Stimulated activated naive CD8-positive, alpha-beta T cell treated with anti-CD3 and anti-CD28 coated beads, Interleukin-15, amount 100 ng/mL, for 72 hours (primary cell): ENCODE measurements around the gene RAB43.
"Not testable (repeated sequence)": the region's sequence is repeated elsewhere in the genome, so short reads cannot be mapped to it uniquely, and the experiment has no call there.

Experiments used
- ATAC-seq: fragments of 150-1000 bp; cut with Tn5 transposase; 2 replicates; pipeline ENCODE4 v1.10.0; 2021; ENCODE audit warnings: mild to moderate bottlenecking, moderate library complexity
- DNase-seq, 2 donors: peaks; one replicate each; pipeline ENCODE4 v3.0.0; 2021 to 2022
- H3K27ac Mint-ChIP-seq, 2 donors: one replicate each; pipeline ENCODE4 v1.8.0; 2022; ENCODE audit warnings: mild to moderate bottlenecking in 2 of 2, mixed read lengths in 2 of 2, moderate library complexity in 2 of 2
- H3K27me3 Mint-ChIP-seq: one replicate; pipeline ENCODE4 v1.8.0; 2022; ENCODE audit warnings: mixed read lengths
- H3K4me1 Mint-ChIP-seq: one replicate; pipeline ENCODE4 v1.8.0; 2022; ENCODE audit warnings: mild to moderate bottlenecking, mixed read lengths
- H3K4me3 Mint-ChIP-seq, 2 donors: one replicate each; pipeline ENCODE4 v1.8.0; 2022; ENCODE audit warnings: mild to moderate bottlenecking in 2 of 2, mixed read lengths in 2 of 2, moderate library complexity in 1 of 2
- H3K9me3 Mint-ChIP-seq, 2 donors: one replicate each; pipeline ENCODE4 v1.8.0; 2022; ENCODE audit warnings: mixed read lengths in 2 of 2

The RAB43 gene

DNA sequence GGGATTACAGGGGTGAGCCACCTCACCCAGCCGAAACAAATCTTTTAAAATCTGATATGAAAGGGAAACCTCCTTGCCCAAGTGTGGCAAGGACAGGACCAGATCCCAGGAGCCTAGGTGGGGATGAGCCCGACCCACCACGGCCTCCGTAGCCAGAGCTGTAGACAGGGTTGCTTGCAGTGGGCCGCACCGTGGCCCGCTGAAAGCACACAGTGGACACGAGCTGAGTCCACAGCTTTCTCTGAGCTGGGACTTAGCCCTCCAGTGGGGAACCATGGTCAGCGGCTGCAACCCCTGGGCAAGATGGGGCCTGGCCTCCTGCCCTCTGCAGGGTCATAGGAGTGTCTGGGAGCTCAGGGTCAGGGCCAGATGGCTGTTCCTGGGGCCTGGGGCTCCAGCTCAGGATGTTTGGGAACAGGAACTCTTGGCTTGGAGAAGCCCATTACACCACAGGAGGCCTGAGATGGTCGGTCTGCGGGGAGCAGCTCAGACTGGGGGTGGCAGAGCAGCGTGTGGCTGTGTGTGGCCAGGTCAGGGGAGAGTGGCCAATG, 36.4 kb downstream of the RAB43 start:
- Mint-ChIP-seq H3K4me1 (peaks cover 19% of the 10 kb centered on the region), H3K9me3 (no peaks in the 10 kb centered on the region), H3K27ac (peak overlapping the region; percentile 5 to 95), H3K4me3 (no peak overlapping the region), H3K27me3 (no peaks in the 10 kb centered on the region)
- ATAC-seq: peak; percentile 3
- DNase-seq: no peak

DNA sequence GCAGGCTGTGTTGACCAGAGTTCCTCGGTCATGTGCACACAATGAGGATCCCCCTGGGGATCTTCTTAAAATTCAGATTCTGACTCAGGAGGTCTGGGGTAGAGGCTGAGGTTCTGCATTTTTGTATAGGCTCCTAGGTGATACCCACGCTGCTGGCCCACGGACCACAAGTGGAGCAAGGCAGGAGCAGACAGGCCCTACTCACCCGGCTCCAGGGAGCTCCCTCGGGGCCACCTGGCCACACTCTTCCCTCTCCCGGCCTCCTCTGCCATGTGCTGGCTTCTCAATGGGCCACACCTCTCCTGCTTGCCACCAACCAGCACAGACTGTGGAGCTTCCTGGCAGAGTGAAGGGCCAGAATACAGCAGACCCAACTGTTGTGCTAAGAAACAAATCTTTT, 37.1 kb downstream of the RAB43 start:
- Mint-ChIP-seq H3K4me1 (peaks cover 19% of the 10 kb centered on the region), H3K27ac (peak overlapping the region in 1 of 2 donors; percentile 68), H3K4me3 (no peak overlapping the region), H3K27me3 (no peaks in the 10 kb centered on the region), H3K9me3 (no peaks in the 10 kb centered on the region)
- DNase-seq: no peak
- peak; percentile 34 for ATAC-seq

DNA sequence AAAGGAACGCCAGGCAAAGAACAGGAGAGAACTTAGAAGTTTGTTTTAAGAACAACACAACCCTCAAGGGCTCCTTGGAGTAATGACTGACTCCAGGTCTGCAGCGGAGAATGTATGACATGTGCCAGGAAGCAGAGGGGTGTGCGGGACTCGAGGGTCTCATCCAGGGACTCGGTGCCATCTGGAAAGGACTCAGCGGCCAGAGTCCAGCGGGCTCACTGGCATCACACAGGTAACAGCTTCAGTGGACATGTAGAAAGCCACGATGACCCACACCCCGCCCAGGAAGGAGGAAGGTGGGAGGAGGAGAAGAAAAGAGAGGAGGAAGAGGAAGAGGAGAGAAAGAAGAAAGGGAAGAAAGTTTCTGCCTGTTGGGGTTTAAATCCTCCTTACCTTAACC, 39.6 kb downstream of the RAB43 start:
- no peak for ATAC-seq
- DNase-seq: no peak
- H3K27ac Mint-ChIP-seq: peak overlapping the region in 1 of 2 donors; percentile 90
- no peak overlapping the region for H3K4me3 Mint-ChIP-seq
- no peaks in the 10 kb centered on the region for H3K27me3 Mint-ChIP-seq
- peaks cover 19% of the 10 kb centered on the region for H3K4me1 Mint-ChIP-seq
- no peaks in the 10 kb centered on the region for H3K9me3 Mint-ChIP-seq

DNA sequence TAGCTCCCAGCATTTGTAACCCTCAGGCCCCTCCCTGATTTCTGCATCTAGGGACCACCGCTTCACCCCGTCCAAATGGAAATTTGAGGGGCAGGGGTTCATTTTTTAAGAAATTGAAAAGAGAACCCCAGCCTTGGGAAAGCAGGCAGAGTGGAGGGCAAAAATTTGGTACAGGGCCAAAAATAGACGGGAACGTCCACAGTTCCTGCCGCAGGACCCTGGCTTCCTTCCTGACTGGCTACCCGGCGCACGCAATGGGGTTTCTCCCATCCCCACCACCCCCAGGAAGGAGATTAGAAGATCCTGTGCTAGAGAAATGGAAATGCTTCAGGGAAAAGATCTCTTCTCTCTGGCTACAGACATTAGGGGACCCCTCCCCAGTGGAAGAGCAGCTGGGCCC, 40.1 kb downstream of the RAB43 start:
- ATAC-seq (no peak), DNase-seq (no peak)
- peaks cover 19% of the 10 kb centered on the region for H3K4me1 Mint-ChIP-seq
- H3K27me3 Mint-ChIP-seq: no peaks in the 10 kb centered on the region
- H3K4me3 Mint-ChIP-seq: no peak overlapping the region
- H3K27ac Mint-ChIP-seq: peak overlapping the region in 1 of 2 donors; percentile 51
- H3K9me3 Mint-ChIP-seq: no peaks in the 10 kb centered on the region

DNA sequence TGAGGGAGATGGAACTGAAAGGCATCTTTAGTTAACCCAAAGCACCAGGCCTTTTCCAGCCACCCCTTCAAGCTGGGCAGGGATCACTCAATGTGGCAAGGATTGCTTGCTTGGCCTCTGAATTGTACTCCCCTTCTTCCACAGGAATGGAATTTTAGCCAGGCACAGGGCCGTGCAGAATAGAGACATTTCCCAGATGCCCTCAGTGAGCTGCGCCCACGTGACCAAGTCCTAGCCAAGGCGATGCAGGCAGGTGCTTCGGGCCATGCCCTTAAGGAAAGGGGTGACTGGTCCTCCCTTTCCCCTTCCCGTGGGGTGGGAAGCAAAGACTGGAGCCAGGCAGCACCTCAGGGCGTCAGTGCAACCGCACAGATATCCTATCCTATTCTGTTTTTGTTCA, 43.1 kb downstream of the RAB43 start:
- ATAC-seq: no peak

DNA sequence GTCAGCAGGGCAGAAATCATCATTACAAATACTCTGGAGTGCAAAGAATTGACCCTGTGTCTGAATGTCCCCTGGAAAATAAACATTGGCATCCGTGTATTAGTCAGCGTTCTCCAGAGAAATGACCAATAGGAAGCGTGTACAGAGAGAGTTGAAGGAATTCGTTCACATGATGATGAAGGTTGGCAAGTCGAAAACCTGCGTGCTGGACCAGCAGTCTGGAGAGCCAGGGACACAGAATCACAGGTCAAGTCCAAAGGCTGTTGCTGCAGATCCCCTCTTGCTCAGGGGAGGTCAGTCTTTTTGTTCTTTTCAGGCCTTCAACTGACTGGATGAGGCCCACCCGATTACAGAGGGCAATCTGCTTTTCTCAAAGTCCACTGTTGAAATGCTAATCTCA, 44.4 kb downstream of the RAB43 start:
- DNase-seq (no peak), ATAC-seq (no peak)
- Mint-ChIP-seq H3K9me3 (no peaks in the 10 kb centered on the region), H3K27ac (no peak overlapping the region), H3K4me1 (peaks cover 8% of the 10 kb centered on the region), H3K27me3 (no peaks in the 10 kb centered on the region), H3K4me3 (no peak overlapping the region)

More for the DNA sequence above, 43.1 kb downstream of the RAB43 start:
- H3K4me1 Mint-ChIP-seq: peaks cover 11% of the 10 kb centered on the region
- DNase-seq: no peak
- no peak overlapping the region for H3K27ac Mint-ChIP-seq
- no peaks in the 10 kb centered on the region for H3K9me3 Mint-ChIP-seq
- H3K4me3 Mint-ChIP-seq: no peak overlapping the region
- H3K27me3 Mint-ChIP-seq: no peaks in the 10 kb centered on the region

DNA sequence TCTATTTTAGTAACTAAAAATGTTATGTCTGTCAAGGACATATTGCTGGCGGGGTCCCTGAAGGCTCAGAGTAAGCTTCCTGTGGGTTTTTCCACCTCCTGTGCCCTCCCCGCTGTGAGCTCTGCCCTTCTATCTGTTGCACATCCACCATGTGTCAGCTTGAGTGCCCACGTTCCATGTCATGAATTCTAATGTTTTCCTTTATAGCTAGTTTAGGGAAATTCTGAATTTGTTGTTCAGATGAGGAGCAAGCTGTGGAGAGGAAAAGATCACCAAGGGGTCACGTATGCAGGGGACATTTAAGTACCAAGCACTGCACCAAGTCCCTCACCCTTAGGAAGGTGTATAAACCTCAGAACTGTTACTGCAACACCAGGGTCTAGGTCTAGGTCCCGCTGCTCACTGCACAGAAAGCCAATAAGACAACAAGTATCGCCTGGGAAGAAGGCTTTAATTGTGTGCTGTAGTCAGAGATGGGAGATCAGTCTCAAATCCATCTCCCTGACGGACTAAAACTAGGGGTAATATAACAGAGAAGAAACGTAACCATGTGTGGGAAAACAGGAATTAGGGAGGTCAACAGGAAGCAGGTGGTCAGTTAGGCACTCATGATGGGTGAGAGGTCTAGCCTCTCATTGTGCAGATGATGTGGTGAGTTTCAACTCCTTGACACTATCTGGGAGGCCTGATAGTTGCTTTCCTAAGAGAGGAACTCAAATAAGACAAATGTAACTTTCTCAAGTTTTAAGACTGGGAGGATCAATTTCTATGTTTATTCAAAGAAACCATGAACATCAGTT, 51.3 kb downstream of the RAB43 start:
- Mint-ChIP-seq H3K9me3 (peaks cover 0 to 7% of the 10 kb centered on the region in 2 donors), H3K27ac (no peak overlapping the region), H3K27me3 (no peaks in the 10 kb centered on the region), H3K4me1 (peaks cover 9% of the 10 kb centered on the region), H3K4me3 (no peak overlapping the region)
- no peak for DNase-seq
- no peak for ATAC-seq

DNA sequence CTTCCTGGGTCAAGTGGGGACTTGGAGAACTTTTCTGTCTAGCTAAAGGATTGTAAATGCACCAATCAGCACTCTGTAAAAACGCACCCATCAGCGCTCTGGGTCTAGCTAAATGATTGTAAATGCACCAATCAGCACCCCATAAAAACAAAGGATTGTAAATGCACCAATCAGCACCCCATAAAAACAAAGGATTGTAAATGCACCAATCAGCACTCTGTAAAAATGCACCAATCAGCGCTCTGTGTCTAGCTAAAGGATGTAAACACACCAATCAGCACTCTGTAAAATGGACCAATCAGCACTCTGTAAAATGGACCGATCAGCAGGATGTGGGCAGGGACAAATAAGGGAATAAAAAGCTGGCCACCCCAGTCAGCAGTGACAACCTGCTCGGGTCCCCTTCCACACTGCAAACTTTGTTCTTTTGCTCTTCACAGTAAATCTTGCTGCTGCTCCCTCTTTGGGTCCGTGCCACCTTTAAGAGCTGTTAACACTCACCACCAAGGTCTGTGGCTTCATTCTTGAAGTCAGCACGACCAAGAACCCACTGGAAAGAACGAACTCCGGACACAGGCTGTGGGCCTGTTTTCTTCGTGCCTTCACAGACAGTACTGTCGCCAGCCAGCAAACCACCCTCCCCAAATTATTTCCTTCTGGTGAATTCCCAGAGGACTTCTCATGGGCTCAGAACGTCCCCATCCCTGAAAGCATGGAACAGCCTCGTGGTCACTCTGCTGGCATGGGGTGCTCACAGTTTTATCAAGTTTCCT, 52.1 kb downstream of the RAB43 start:
- not testable (repeated sequence) for H3K9me3 Mint-ChIP-seq, DNase-seq, H3K4me1 Mint-ChIP-seq, H3K4me3 Mint-ChIP-seq, H3K27ac Mint-ChIP-seq, H3K27me3 Mint-ChIP-seq
- peak; percentile 33 for ATAC-seq

DNA sequence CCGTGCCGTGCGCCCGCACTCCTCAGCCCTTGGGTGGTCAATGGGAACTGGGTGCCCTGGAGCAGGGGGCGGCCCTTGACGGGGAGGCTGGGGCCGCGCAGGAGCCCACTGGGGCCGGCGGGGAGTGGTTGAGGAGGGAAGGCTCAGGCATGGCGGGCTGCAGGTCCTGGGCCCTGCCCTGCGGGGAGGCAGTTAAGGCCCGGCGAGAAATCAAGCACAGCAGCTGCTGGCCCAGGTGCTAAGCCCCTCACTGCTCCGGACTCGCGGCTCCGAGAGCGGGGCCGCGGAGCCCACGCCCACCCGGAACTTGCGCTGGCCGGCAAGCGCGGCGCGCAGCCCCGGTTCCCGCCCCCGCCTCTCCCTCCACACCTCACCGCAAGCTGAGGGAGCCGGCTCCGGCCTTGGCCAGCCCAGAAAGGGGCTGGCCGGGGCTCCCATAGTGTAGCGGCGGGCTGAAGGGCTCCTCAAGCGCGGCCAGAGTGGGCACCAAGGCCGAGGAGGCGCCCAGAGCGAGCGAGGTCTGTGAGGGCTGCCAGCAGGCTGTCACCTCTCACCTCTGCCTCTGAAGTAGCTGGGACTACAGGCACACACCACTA, 53.2 kb downstream of the RAB43 start:
- Mint-ChIP-seq H3K4me3 (peak overlapping the region; percentile 68 to 76), H3K27me3 (no peaks in the 10 kb centered on the region), H3K4me1 (peaks cover 9% of the 10 kb centered on the region), H3K27ac (peak overlapping the region; percentile 51 to 94), H3K9me3 (peaks cover 0 to 7% of the 10 kb centered on the region in 2 donors)
- no peak for DNase-seq
- ATAC-seq: peak; percentile 71

DNA sequence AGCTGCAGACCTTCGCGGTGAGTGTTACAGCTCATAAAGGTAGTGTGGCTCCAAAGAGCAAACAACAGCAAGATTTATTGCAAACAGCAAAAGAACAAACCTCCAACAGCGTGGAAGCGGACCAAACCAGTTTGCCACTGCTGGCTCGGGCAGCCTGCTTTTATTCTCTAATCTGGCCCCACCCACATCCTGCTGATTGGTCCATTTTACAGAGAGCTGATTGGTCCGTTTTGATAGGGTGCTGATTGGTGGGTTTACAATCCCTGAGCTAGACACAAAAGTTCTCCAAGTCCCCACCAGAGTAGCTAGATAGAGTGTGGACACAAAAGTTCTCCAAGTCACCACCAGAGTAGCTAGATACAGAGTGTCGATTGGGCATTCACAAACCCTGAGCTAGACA, 53.9 kb downstream of the RAB43 start:
- ATAC-seq (peak; percentile 39), DNase-seq (peak; percentile 55 to 58)
- H3K4me3 Mint-ChIP-seq: peak overlapping the region; percentile 68 to 71
- peak overlapping the region; percentile 51 to 81 for H3K27ac Mint-ChIP-seq
- H3K9me3 Mint-ChIP-seq, H3K4me1 Mint-ChIP-seq, H3K27me3 Mint-ChIP-seq: not testable (repeated sequence)

DNA sequence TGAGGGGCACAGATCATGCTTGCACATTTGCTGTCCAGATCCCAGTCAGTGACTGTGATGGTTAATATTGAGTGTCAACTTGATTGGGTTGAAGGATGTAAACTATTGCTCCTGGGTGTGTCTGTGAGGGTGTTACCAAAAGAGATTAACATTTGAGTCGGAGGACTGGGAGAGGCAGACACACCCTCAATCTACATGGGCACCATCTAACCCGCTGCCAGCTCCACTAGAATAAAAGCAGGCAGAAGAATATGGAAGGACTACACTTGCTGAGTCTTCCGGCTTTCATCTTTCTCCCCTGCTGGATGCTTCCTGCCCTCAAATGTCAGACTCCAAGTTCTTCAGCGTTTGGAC, 55.9 kb downstream of the RAB43 start:
- H3K27ac Mint-ChIP-seq: no peak overlapping the region
- DNase-seq (no peak), ATAC-seq (no peak)
- H3K27me3 Mint-ChIP-seq: no peaks in the 10 kb centered on the region
- H3K4me3 Mint-ChIP-seq: no peak overlapping the region
- peaks cover 9% of the 10 kb centered on the region for H3K4me1 Mint-ChIP-seq
- peaks cover 0 to 7% of the 10 kb centered on the region in 2 donors for H3K9me3 Mint-ChIP-seq

DNA sequence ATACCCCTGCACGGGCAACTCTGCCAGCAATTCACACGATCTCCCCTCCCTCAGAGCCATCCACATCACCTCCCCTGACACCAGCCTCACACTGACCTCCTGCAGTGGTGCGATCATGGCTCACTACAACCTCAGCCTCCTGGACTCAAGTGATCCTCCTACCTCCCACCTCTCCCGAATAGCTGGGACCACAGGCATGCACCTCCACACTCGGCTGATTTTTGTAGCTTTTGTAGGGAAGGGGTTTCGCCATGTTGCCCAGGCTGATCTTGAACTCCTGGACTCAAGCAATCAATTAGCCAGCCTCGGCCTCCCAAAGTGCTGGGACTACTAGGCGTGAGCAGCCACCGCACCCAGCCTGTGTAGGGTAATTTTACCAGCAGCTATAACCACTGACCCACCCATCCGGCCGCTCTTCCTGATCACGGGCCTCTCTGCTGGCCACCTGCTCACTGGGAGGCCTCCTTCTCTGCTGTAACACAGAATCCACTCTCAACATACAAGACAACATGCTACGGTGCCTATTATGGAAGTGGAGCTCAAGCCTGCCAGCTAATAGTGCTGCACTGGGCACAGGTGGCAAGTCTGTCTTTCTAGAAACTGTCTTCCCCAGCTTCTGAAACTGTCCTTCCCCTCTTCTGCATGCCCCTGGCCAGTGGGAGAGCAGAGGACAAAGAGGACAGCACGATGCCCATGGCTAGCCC, 56.4 kb downstream of the RAB43 start:
- ATAC-seq (no peak), DNase-seq (no peak)
- Mint-ChIP-seq H3K4me1 (peaks cover 6% of the 10 kb centered on the region), H3K27ac (no peak overlapping the region), H3K4me3 (no peak overlapping the region), H3K27me3 (no peaks in the 10 kb centered on the region), H3K9me3 (peaks cover 0 to 7% of the 10 kb centered on the region in 2 donors)

DNA sequence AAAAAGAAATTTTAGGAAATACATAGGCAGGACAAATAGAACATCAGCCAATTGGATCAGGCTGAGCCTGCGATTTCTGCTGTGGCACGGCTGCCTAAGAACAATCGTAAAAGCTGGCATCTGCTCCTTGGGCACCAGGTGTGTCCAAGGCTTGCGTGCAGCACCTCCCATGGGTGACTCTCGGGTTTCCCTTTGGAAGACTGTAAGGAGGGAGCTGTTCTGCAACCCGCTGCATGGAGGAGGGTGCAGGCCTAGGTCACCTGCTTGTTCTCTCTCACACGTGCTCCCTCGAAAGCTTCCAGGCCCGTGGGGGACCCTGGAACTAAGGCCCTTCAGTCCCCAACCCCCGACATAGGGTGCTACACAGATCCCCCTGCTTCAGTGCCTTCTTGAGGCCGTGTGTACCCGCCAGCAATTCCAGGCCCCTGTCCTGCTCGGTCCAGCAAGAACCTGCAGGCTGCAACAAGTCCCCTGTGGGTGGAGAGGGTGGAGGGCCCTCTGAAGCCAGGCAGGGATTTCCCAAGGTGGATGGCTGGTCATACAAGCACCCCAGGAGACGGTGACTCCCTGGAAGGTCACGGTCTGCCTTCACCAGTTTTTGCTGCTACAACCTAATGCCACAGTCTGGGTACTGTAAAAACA, 57.6 kb downstream of the RAB43 start:
- peaks cover 0 to 7% of the 10 kb centered on the region in 2 donors for H3K9me3 Mint-ChIP-seq
- no peak overlapping the region for H3K27ac Mint-ChIP-seq
- no peak overlapping the region for H3K4me3 Mint-ChIP-seq
- DNase-seq (no peak), ATAC-seq (no peak)
- H3K4me1 Mint-ChIP-seq: no peaks in the 10 kb centered on the region
- H3K27me3 Mint-ChIP-seq: no peaks in the 10 kb centered on the region

DNA sequence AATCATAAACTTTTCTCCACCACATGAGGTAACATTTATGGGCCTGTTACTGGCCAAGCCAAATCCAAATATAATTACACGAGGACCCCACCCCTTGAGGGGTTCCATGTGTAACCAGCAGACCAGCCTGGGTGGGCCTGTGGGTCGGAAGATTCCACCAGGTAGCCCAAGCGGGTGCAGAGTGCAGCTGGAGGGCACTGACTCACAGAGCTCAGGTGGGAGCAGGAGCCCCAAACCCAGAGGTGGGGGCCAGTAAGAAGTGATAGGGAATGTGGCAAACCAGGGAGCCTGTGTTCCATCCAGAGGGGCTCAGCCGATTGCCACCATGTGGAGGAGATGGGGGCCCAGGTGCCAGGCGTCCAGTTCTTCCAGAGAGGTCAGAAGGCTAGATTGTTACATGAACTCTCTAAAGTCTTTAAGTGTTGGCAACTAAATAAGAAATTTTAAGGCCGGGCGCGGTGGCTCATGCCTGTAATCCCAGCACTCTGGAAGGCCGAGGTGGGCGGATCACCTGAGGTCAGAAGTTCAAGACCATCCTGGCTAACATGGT, 58.4 kb downstream of the RAB43 start:
- no peak for ATAC-seq
- peaks cover 7% of the 10 kb centered on the region for H3K4me1 Mint-ChIP-seq
- no peak overlapping the region for H3K27ac Mint-ChIP-seq
- DNase-seq: no peak
- peaks cover 0 to 7% of the 10 kb centered on the region in 2 donors for H3K9me3 Mint-ChIP-seq
- H3K4me3 Mint-ChIP-seq: no peak overlapping the region
- H3K27me3 Mint-ChIP-seq: no peaks in the 10 kb centered on the region
